GM21529 (cell line): Measurements from ENCODE around the gene MMP19.
"Not testable (repeated sequence)": the region's sequence is repeated elsewhere in the genome, so short reads cannot be mapped to it uniquely, and the experiment has no call there.

Experiments
- ATAC-seq: cut with Tn5 transposase; IDR thresholded peaks from one replicate; pipeline ENCODE4 v1.9.1; 2021; ENCODE audit not compliant: unreplicated experiment

The MMP19 gene

GRCh38 chr12:55844961-55845360 lies 2.2 kb upstream of the MMP19 start:
- ATAC-seq: no peak

- ATAC-seq: no peak
These were observed 695 bp upstream of the MMP19 start for GRCh38 chr12:55843431-55843830.

GRCh38 chr12:55840581-55841351 lies 2.0 kb downstream of the MMP19 start:
- no peak for ATAC-seq

GRCh38 chr12:55839345-55840140 lies 3.2 kb downstream of the MMP19 start:
- ATAC-seq: no peak

- ATAC-seq: no peak
These were observed 4.4 kb downstream of the MMP19 start for GRCh38 chr12:55838361-55838760.

GRCh38 chr12:55834400-55834799 lies 8.3 kb downstream of the MMP19 start:
- ATAC-seq: not testable (repeated sequence)

- ATAC-seq: no peak
These were observed 9.7 kb downstream of the MMP19 start for GRCh38 chr12:55833056-55833455.

GRCh38 chr12:55831447-55831815 lies 11.3 kb downstream of the MMP19 start:
- no peak for ATAC-seq

- no peak for ATAC-seq
These were observed 11.9 kb downstream of the MMP19 start for GRCh38 chr12:55830601-55831446.

GRCh38 chr12:55829967-55830600 lies 12.7 kb downstream of the MMP19 start:
- peak; percentile 26 for ATAC-seq

- no peak for ATAC-seq
These were observed 14.4 kb downstream of the MMP19 start for GRCh38 chr12:55828357-55828756.

- ATAC-seq: no peak
These were observed 14.9 kb downstream of the MMP19 start for GRCh38 chr12:55827806-55828205.

GRCh38 chr12:55824726-55825125 lies 18.0 kb downstream of the MMP19 start:
- ATAC-seq: no peak

GRCh38 chr12:55823419-55823818 lies 19.3 kb downstream of the MMP19 start:
- ATAC-seq: no peak

GRCh38 chr12:55822228-55822627 lies 20.5 kb downstream of the MMP19 start:
- ATAC-seq: no peak

- ATAC-seq: no peak
These were observed 22.1 kb downstream of the MMP19 start for GRCh38 chr12:55820679-55821078.

- no peak for ATAC-seq
These were observed 23.9 kb downstream of the MMP19 start for GRCh38 chr12:55818886-55819285.

- peak; percentile 22 for ATAC-seq
These were observed 24.5 kb downstream of the MMP19 start for GRCh38 chr12:55818140-55818728.

GRCh38 chr12:55817345-55818139 lies 25.2 kb downstream of the MMP19 start, which contains the start of the genes ORMDL2 and SARNP:
Gene ORMDL2 (plus strand): TSS chr12:55818041. CDS start chr12:55819000, 959 bp downstream.
Gene SARNP (minus strand): TSS chr12:55817724. CDS start chr12:55817701, 23 bp downstream.
- ATAC-seq: peak; percentile 97
